ENCODE results near the gene TMBIM1.

Gene TMBIM1

Small RNA genes within 50 kb of the gene (small RNA-seq; reads per million reads assigned to genes)
- gene MIR6810: 0 reads per million in 2 experiments
